Heart left ventricle (tissue), 13 donors: ENCODE results near the gene BCR.

Experiments used
- POLR2A ChIP-seq, 2 donors: fragments of 450-650 bp; IDR thresholded peaks; one replicate each; pipeline ENCODE4 v1.6.1; 2017; ENCODE audit warnings: antibody characterized with exemption in 2 of 2, mild to moderate bottlenecking in 2 of 2, moderate library complexity in 2 of 2
- TF ChIP-seq, protein P1 (sequence below), 12 donors: fragments of 200-600 bp; sonication (generic) in 4 of 12; IDR thresholded peaks; one replicate each; pipeline versions ENCODE4 v1.5.0 to v1.8.0; 2018 to 2022; ENCODE audit warnings: antibody characterized with exemption in 12 of 12, mild to moderate bottlenecking in 5 of 12
- donor health status: ischemic (EF 13 %, LVEDD 7.1; RV severe dilation, severe dysfunction).
- donor health status: DM: no; HTN: yes; CAD: no.
- donor health status: DM: no; HTN: no; CAD: no.
- donor health status: ischemic (EF 25% LVEDD 6.9; RV normal size, moderate dysfunction).
- donor health status: ischemic (EF 25% LVEDD 5.7; RV mildly dilated, moderate dysfunction).
- donor health status: ischemic (EF 35%, LVEDD 5.7; RV mildly dilated, moderate dysfunction).
- donor health status: nonischemic (EF 11% LVEDD 7.7; RV severe dilation, severe dysfunction).
- donor health status: DM: yes; HTN: yes; CAD: no.
- donor health status: PGD.
- donor health status: ischemic (EF 29% LVEDD 5.4; RV normal size, mild dysfunction).
- donor health status: nonischemic (EF 23%, LVEDD 6.1; RV moderate dilation, normal function).

DNA sequence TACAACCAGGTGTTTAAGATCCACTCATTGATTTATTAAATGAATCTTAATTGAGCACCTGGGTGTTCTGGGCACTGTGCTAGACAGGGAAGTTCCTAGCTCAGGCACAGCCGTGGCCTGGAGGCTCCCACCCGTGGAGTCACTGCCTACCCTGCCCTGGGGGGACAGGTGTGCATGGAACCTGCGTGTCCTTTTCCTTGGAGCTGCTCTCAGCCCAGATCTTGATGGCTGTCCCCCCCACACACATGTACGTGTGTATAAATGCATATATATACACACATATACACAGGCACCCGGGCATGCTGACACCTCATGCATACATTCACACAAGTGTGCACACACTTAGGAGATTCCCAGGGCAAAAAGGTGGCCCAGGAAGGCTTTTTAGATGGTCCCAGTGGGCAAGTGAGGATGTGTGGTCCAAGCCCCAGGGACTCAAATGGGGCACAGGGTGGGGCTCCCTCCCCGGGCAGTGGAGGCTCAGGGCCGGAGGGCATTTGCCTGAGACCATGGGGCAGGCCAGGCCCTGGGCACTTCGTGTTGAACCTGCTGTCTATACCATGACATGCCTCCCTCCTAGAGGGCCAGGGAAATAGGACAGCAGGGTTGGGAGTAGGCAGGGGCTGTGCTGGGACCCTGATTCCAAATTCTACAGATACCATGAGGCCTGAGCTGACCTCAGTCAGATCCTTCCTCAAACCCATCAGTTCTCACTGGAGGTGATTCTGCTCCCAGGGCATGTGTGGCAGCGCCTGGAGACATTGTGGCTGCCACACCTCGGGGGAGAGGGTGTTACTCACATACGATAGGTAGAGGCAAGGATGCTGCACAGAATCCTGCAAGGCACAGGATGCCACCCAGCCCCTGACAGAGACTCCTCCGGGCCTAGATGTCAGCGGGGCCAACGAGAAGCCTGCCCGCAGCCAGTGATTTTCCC lies 77.8 kb downstream of the BCR start:
- TF ChIP-seq, protein P1, sequence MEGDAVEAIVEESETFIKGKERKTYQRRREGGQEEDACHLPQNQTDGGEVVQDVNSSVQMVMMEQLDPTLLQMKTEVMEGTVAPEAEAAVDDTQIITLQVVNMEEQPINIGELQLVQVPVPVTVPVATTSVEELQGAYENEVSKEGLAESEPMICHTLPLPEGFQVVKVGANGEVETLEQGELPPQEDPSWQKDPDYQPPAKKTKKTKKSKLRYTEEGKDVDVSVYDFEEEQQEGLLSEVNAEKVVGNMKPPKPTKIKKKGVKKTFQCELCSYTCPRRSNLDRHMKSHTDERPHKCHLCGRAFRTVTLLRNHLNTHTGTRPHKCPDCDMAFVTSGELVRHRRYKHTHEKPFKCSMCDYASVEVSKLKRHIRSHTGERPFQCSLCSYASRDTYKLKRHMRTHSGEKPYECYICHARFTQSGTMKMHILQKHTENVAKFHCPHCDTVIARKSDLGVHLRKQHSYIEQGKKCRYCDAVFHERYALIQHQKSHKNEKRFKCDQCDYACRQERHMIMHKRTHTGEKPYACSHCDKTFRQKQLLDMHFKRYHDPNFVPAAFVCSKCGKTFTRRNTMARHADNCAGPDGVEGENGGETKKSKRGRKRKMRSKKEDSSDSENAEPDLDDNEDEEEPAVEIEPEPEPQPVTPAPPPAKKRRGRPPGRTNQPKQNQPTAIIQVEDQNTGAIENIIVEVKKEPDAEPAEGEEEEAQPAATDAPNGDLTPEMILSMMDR (IDR thresholded peaks at IDR 0.05): no peak
- no peak for TF ChIP-seq POLR2A (IDR thresholded peaks at IDR 0.05)
